GM21360 (cell line): Measurements from ENCODE around the gene BRD4.

Experiments used
- ATAC-seq: cut with Tn5 transposase; IDR thresholded peaks from one replicate; pipeline ENCODE4 v1.9.1; 2021; ENCODE audit warnings: mild to moderate bottlenecking, moderate library complexity; ENCODE audit not compliant: unreplicated experiment

The BRD4 gene

DNA sequence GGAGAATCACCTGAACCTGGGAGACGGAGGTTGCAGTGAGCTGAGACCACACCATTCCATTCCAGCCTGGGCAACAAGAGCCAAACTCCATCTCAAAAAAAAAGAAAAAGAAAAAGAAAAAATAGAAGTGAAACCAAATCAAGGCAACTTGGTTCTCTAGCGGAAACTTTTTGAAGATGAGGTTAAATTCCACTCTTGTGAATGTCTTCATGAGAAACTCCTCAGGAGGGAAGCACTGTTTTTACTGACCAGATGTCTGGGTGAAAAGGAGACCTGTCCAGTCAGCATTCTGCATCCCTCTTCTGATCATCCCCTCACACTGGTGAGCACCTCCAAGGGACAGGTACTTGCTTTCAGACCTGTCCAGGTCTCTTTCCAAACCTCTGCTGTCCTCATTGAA lies 15.8 kb downstream of the BRD4 start:
- no peak for ATAC-seq

DNA sequence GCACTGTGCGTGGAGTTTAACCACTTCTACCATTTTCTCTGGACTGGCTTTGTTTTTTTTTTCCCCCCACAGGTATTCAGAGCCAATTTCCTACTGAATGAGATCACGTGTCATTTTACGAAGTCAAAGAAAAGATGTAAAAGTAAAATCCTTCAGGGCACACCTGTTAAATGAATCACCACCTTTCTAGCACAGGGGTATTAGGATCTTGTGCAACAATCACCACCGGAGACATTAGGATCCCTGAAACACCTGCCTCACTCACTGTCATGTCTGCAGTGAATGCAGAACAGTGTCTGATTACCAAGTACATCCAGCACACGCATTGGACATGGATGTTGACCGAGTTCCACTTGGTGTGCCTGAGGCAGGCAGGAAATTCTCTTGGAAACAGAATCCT lies 17.2 kb downstream of the BRD4 start:
- ATAC-seq = no peak

DNA sequence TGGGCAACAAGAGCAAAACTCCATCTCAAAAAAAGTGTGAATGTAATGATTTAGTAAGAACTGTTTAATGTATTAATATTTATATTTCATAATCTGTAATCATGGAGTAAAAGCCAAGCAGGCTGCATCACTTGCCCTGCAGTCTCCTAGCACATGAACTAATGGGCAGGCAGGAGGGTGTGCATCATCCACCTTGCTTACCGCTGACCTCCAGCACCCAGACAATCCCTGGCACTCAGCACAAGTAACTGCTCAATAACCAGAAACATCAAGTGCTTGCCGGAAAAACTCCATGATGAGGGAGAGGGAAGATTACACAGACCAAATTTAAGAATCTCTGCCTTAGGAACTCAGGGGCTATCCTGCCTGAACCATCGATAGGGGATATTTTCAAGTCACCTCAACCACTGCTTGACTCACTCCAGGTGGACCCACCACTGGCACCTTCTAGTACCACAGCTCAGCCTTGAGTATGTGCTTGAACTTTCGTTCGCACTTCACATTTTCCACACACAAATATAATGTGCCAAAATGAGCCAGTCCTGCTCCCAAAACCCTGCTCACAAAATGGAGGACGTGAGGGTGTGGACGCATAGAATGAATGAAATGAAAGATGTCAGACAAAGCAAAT lies 18.6 kb downstream of the BRD4 start:
- no peak for ATAC-seq

DNA sequence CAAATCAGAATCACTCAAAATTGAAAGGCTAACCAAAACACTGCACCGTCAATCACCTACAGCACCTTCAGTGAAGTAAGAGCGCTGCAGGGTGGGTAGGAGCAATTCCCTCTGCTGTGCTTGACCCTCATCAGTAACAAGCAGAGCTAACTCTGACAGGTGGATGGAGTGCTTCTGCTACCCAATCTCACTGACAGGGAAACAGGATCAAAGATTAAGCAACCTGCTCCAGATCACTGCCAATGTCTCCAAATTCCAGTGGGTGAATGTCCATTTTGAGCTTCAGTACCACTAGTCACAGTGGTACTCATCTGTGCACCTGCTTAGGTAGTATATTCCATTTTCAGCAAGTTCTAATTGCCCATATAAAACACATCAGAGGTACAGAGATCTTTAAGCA lies 25.2 kb downstream of the BRD4 start:
- no peak for ATAC-seq

DNA sequence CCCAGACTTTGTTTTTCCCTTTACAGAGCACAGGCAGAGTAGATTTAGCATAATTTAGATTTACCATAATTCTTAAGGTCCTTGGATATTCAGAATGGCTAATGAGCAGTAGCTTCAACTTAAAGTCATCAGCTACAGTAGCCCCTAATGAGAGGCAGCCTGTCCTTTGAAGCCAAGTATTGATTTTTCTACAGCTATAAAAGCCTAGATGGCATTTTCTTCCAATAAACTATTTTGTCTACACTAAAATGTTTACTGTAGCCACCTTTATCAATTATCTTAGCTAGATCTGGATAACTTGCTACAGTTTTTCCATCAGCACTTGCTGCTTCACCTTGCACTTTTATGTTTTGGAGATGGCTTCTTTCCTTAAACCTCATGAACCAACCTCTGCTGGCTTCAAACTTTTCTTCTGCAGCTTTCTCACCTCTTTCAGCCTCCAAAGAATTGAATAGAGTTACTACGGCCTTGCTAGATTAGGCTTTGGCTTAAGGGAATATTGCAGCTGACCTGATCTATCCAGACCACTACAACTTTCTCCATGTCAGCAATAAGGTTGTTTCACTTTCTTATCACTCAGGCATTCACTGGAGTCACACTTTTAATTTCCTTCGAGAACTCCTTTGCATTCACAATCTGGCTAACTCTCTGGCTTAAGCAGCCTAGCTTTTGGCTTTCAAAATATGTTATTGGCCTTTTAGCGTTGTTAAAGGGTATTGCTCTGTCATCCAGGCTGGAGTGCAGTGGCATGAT lies 26.6 kb downstream of the BRD4 start:
- ATAC-seq = no peak

DNA sequence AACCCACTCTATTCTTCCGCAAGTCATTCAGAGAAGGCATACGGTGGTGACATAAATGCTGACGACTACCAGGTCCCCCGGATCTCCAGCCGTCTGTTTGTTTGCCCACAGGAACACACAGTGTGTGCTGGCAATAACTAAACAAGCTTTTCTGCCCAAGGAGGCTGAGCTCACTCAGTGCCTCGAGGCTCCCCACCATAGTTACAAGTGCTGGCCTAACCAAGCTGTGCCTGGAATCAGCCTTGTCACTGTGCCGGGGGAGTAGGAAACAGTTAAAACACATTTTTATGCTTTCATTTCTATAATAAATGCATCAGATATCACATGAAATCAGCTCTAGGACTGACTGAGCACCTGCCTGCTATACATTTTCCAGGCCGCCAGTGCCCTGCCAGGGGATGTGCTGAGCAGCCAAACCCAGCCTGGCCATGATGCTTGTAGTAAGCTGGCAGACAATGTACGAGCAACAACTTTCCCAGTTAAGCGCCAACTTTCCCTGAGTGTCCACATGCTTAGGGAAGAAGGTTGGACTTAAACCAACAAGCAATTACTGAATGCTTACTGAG lies 28.1 kb downstream of the BRD4 start:
- no peak for ATAC-seq

DNA sequence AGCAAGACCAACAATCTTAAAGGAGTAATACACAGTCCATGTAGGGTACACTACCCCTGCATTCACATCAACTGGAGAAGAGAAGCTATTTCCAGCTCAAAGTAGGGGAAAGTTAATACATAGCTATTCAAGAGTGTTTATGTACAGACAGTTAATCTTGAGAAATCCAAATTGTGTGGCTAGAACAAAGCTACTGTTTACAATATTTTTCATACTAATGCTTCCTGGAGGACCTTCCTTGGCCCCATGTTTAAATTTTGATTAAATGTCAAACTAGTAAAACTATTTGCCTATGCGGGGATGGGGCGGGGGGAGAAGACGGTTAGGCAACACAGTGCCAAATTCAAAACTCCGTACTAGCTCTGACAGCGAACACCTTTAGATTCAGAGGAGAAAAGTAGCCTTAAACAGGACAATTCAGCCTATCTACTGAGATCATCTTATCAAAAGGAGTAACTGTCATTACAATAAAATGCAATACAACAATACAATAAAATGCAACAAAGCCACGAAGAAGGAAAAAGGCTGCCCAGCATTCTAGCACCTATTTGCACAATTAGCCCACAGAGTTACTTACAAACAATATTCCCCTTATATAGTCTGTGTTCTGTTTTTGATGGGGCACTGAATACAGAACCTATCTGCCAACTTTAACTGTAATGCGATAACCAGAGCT lies 29.1 kb downstream of the BRD4 start:
- ATAC-seq = no peak

DNA sequence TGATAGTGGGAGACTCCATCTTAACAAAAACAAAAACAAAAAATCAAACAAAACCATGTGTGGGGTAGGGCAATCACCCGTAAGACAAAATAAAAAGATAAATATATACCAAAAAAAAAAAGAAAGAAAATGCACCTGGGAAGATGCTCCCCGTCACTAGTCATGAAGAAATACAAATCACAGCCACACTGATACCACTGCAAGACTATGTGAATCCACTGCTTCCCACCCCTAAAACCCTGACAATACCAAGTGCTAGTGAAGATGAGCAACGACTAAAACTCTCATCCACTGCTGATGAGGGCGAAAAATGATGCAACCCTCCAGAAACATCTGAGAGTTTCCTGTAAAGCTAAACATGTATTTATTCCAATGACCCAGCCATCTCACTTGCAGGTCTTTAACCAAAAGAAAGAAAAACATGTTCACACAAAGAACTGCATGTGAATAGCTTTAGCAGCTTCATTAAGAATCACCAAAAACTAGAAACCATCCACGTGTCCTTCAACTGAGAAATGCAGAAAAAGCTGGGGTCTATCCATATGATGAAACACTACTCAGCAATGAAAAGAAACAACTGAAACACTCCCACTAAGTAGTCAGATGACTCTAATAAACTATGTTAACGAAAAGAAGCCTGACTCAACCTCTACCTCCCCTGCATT lies 31.7 kb downstream of the BRD4 start:
- ATAC-seq = no peak

DNA sequence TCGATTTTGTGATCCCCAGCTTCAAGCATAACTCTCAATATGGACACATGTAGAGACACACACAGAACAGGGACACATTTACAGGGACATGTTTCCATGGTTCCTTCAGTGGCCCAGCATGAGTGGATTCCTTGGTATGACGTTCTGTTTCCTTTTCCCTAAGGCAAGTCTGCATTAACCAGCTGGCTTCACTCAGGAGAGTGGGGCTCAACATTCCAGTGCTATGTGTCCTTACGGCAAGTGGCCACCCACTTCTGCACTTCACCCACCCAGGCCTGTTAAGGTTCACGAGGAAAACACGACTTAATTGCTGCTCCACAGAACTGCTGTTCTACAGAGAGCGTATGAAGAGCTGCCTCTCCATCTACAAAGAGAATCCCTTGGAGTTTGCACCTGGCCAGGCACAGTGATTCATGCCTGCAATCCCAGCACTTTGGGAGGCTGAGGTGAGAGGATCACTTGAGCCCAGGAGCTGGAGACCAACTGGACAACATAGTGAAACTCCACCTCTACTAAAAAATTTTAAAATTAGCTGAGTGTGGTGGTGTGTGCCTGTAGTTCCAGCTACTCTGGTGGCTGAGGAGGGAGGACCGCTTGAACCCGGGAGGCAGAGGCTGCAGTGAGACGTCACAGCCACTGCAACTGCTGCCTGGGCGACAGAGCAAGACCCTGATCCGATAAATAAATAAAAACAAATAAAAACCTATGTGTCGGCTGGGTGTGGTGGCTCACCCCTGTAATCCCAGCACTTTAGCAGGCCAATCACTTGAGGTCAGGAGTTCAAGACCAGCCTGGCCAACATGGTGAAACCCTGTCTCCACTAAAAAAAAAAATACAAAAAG lies 32.5 kb downstream of the BRD4 start:
- ATAC-seq = no peak

DNA sequence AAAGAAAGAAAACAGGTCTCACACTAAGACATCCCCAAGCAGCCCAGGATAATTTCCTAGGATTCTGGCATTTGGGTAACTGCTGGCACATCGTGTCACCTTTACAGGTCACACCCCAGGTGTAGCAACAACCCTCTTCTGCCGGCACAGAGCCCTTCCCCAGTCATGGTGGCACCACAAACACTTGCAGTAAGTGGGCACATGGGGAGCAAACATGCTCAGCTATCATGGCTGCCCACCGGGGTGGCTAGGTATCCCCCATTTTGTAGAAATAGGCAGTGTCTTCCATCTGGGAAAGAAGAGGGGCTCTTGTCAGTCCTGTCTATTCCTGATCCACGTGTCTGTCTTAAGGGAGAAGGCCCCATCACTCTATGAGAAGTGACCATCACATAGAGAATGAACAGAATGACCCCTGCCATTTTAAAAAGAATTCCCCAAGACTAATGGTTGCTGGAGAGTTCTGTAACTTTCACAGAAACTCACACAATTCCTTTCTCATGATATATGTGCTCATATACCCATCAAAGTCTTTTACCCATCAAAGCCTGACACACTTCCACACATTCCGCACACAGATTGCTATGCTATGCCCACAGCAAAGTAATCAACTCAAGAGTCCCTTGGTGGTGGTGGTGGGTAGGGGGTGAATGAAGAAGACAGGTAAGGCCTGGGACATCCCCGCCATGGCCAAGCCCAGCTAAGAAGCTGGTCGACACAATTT lies 33.3 kb downstream of the BRD4 start:
- no peak for ATAC-seq

DNA sequence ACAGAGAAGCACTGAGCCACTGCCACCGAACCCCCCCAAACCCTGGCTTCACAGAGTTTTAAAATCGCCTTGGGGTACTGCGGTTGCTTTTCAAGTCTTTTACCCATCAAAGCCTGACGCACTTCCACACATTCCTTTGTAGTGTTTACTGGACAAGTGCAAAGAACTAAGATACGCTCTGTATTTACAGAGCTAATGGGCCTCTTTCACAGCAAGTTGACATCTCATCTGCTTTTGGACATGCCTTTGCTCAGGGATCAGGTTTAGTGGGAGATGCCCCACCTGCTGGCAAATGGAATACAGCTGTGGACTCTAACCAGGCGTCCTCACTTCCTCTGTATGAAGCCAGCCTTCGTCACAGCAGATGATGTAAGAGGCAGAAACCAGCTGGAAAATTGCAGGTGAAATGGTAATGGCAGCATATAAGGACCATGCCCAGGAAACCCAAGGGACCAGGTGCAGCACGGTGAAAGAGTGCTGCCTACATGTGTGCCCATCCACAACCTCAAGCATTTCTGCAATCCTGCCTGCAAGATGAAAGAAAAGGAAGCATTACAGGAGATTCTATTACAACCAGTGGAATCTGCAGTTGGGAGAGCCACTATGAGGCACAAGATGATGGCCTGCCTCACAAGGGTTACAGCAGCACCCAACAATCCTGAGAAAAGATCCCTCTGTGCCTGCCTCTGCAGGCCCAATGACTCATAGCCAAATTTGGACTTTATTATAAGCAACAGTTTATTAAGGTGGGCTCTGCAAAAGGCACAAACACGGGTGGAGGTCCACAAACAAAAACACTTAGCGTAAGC lies 34.7 kb downstream of the BRD4 start:
- ATAC-seq = no peak

DNA sequence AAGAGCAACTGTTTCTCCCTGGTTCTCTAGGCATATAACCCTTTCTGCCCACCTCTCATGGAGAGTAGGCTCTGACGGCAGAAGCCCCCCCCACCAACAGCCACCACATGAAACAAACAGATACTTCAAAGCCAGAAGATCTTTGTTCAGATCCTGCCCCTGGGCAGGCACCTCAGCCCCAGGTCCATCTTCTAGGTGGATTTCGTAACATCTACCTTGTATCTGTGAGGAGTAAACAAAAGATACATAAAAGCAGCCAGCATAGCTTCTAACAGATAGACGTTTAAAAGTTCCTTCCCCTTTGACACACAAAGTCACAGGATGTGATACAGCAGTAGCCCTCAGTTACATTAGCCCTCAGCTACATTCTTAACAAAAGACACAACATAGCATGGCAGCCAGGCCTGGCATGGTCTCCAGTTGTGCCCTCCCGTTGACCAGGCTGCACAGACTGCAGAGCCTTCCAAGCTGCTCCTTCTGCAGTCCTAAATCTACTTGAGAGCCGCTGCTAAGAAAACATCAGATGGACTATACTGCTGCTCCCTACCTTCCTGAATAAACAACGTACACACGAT lies 35.4 kb downstream of the BRD4 start:
- ATAC-seq = no peak

DNA sequence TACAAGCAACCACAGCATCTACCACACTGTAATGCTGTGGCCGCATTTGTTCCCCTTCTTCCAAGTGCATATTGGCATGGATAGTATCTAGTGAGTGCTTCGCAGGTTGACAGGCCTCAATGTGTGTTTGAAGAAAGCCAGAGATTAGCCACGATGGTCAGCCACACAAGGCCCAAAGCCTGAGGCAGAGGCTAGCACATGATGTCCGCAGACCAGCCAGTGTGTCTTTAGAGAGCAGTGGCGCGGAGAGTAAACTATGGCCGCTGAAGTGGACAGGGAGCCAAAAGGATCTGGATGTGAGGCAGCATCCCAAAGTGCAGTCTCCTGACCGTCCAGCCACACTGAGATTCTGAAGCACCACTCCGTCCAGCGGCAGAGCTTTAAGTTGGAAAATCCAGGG lies 36.0 kb downstream of the BRD4 start:
- no peak for ATAC-seq

DNA sequence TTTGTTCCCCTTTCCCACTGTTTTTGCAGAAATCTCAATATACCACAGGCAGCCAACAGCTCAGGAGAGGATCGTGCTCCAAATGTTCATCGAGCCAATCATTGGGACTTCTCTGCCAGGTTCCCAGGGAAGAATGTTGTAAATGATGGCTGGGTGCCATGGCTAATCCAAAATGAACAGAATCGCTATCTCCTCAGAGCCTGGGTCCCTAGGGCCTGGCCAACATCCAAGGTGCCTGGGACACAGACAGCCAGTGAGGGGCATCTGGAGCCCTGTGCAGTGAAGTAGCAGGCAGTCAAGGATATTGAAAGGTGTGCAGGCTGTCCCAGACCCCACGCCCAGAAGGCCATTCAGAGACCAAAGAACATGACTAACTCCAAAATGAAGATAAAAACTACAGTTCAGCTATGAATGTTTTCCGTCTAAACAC lies 37.8 kb downstream of the BRD4 start:
- ATAC-seq = no peak

DNA sequence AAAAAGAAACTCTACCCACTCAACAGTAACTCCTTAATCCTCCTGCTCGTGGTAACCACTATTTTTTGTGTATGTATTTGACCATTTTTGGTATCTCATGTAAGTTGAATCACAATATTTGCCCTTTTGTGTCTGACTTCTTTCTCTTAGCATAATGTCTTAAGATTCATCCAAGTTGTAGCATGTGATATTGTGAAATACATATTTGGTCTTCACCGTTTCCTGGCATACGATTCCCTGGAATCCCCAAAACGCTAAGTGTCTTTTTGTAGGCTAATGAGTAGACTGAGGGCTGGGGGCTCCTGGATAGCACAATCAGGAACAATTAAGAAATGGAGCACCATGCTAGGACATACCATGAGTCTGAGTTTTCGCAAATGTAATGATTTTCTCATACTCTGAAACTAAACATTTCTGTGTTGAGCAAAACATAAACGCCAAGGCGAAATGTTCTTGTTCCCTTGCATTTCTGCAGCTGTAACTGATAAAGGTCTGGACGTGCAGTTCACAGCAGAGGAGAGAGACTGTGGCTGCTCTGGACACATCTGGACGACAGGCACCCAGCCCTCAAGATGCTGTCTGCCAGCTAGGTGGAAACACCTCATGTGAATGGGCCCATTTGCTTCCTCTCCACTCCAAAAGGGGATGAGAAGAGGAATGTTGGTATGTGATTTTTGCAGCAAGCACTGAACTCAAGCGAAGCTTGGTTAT lies 38.4 kb downstream of the BRD4 start:
- no peak for ATAC-seq

DNA sequence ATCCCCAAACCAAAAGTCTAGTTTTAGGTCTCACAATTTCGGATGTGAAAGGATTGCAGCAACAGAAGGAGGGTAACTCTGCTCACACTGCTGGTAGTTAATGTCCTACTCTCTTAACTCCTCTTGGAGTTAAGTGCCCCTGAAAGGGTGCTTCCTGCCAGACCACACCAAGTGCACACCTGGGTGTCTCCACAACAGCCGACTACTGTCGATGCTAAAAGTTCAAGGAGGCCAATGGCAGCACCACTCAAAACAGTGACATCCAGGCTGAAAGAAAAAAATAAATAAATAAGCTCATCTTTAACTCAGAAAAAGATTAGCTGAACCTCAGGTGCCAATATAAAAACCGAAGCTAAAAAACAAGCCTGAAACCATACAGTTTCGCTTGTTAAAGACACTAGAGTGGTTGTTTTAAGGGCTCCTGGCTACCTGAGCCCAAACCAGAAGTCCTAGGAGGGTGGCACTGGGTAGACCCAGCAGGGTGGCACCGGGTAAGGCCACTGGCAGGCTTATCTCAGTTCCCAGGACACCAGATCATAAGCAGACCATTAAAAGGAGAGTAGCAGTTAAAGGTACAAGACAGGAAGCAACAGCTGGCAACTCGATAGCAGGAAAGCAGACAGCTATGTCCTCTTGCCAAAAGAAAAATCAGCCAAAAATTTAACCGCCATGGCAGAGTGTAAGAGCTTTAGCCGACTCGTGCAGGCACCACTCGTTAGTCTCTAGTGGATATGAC lies 39.3 kb downstream of the BRD4 start:
- ATAC-seq = no peak

DNA sequence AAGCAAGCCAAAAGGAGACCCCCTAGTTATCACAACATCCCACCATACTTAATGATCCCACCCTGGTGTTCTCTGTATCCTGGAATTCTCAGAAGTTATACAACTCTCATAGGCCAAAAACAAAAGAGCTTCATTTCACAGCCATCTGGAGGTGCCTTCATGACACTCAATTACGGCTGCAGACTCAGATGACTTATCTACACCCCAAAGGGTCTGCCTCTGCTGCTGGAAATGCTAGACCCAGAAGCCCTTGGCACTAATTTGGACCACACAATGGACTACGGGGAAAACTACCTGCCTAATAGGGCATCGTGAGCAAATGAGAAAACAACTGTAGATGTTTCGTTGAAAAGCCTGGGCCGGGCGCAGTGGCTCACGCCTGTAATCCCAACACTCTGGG lies 40.2 kb downstream of the BRD4 start:
- ATAC-seq = no peak
